Mesodermal cell (in vitro differentiated cells): Measurements from ENCODE around the gene CD320.

Experiments
- H3K27ac ChIP-seq: 2 replicates; pipeline ENCODE4 v1.7.0; 2013; ENCODE audit warnings: mild to moderate bottlenecking, low read depth, low read length, moderate library complexity; ENCODE audit not compliant: severe bottlenecking
- H3K36me3 ChIP-seq: 2 replicates; pipeline ENCODE4 v1.7.1; 2013; ENCODE audit warnings: mild to moderate bottlenecking, low read length, moderate library complexity; ENCODE audit not compliant: control insufficient read depth, insufficient read depth
- H3K4me1 ChIP-seq: one replicate; pipeline ENCODE4 v1.7.1; 2013; ENCODE audit warnings: mild to moderate bottlenecking, low read length; ENCODE audit not compliant: insufficient read depth, control insufficient read depth, poor library complexity, severe bottlenecking
- H3K4me3 ChIP-seq: 2 replicates; pipeline ENCODE4 v1.7.0; 2013; ENCODE audit warnings: low read length, control low read depth, mild to moderate bottlenecking; ENCODE audit not compliant: insufficient read depth, poor library complexity, severe bottlenecking; ENCODE audit errors: extremely low read depth
- H3K9me3 ChIP-seq: 2 replicates; pipeline ENCODE4 v1.7.1; 2013; ENCODE audit warnings: mild to moderate bottlenecking, low read length, moderate library complexity; ENCODE audit not compliant: control insufficient read depth
- WGBS, 2 experiments: methylation state at CpG; one replicate each; pipeline ENCODE4 v1.1.5; 2013; ENCODE audit warnings: missing lambda C conversion rate in 2 of 2; ENCODE audit not compliant: insufficient coverage in 2 of 2; 5-methylcytosine and 5-hydroxymethylcytosine counted together

The CD320 gene

DNA sequence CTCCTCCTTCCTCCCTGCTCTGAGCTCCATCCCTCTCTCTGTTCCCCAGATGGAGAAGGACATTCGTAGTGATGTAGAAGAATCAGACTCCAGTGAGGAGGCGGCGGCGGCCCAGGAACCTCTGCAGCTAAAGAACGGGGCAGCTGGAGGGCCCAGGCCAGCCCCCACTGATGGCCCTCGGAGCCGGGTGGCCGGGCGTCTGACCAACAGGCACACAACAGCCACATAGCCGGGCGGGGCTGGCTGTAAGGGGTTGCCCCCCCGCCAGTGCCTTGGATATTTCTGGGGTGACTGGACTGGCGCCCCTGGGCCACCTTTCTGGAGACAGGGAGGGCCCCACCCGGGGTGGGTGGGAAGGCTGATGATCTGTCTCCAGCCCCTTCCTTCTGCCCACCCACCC lies 46.3 kb downstream of the CD320 start:
- Histone ChIP-seq H3K4me1 (no peaks in the 10 kb centered on the region), H3K36me3 (peaks cover 13% of the 10 kb centered on the region), H3K9me3 (no peaks in the 10 kb centered on the region), H3K27ac (no peak overlapping the region), H3K4me3 (no peak overlapping the region)
- WGBS, 2 experiments, result 89 to 90% methylated on average over 9 to 10 of the region's 14 CpGs

DNA sequence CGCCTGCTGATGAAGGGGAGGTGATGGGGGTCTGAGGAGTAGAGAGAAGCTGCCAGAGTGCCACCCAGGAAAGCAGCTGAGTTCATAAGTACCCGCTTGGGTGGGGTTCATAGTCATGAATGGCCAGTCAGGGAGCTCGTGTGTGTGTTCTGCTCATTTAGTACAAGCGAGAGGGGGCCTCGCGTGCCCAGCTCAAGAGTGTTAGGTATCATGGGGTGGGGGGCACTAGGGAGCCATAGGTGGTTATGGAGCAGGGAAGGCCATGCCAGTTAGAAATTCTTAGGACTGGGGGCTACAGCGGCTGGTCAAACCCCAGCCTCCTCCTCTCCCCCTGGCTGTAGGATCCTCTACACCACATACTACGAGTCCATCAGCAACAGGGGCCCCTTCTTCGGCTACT lies 46.8 kb downstream of the CD320 start:
- H3K27ac ChIP-seq, result no peak overlapping the region
- H3K9me3 ChIP-seq, result no peaks in the 10 kb centered on the region
- peaks cover 18% of the 10 kb centered on the region for H3K36me3 ChIP-seq
- H3K4me3 ChIP-seq, result no peak overlapping the region
- H3K4me1 ChIP-seq, result no peaks in the 10 kb centered on the region
- WGBS, 2 experiments, result 91 to 95% methylated on average over 6 to 8 of the region's 9 CpGs

DNA sequence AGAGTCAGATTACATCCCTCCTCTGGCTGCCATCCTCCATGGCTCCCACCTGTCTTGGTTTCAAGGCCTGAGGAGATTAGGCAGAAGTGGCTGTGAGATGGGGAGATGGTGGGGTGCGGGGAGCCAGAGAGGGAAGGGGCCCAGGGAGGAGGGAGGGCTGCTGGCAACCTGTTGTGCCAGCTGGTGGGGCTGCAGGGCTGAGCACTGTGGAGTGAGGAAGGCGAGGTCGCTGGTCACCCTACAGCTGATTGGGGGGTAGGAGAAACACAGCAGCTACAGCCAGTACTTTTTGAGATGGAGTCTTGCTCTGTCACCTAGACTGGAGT lies 48.3 kb downstream of the CD320 start:
- H3K36me3 ChIP-seq, result peaks cover 25% of the 10 kb centered on the region
- WGBS, 2 experiments, result 94 to 100% methylated on average over 3 of the region's 3 CpGs

DNA sequence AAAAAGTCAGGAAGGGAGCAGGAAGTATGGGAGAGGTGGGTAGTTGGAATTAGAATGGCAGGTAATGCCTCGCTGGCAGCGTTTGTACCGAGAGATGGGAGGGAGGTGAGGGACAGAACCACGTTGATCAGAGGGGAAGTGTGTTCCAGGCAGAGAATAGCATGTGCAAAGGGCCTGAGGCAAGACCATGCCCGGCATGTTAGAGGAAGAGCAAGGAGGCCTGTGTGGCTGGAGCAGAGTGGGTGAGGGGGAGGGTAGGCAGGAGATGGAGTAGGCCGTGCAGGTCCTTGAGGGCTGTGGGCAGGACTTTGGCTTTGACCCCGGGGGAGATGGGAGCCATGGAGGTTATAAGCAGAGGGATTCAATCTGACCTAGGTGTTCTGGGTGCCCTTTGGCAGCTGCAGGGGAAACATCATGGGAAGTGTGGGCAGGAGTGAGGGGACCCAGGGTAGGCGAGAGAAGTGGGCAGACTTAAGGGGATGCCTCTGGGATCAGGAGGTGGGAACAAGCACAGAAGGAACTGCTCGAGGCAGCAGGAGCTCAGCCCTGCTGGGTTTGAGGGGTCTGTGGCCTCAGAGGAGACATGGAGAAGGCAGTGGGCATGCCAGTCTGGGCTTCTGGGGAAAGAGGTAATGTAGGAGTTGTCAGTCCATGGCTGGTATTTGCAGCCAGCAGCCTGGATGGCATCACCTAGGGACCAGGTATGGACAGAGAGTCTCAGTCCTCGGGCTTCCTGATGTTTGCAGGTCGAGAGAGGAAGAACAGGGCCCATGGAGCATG lies 48.8 kb downstream of the CD320 start:
- peaks cover 25% of the 10 kb centered on the region for H3K36me3 ChIP-seq
- no peak overlapping the region for H3K4me3 ChIP-seq
- H3K9me3 ChIP-seq, result no peaks in the 10 kb centered on the region
- H3K27ac ChIP-seq, result no peak overlapping the region
- 90 to 95% methylated on average over 10 to 11 of the region's 11 CpGs for WGBS, 2 experiments
- H3K4me1 ChIP-seq, result no peaks in the 10 kb centered on the region

More for the DNA sequence above, 48.3 kb downstream of the CD320 start:
- no peaks in the 10 kb centered on the region for H3K4me1 ChIP-seq
- no peaks in the 10 kb centered on the region for H3K9me3 ChIP-seq
- no peak overlapping the region for H3K4me3 ChIP-seq
- H3K27ac ChIP-seq, result no peak overlapping the region

DNA sequence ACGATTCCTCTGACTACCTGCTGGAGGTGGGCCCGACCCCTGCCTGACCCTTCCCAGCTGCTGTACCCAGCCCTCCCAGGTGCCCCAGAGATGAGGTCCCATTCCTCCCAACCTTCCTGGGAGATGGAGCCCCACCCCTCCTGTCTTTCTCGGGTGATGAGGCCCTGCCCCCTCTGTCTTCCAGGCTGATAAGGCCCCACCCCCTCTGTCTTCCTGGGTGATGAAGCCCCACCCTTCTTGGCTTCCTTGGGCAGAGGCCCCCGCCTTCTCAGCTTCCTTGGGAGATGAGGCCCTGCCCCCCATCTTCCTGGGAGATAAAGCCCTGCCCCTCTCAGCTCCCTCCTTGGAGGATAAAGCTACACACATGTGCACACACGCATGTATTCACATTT lies 51.1 kb downstream of the CD320 start:
- H3K27ac ChIP-seq, result no peak overlapping the region
- H3K4me3 ChIP-seq, result no peak overlapping the region
- H3K9me3 ChIP-seq, result no peaks in the 10 kb centered on the region
- 74 to 78% methylated on average over 4 to 5 of the region's 5 CpGs for whole genome bisulfite sequencing, 2 experiments
- H3K36me3 ChIP-seq, result peaks cover 20% of the 10 kb centered on the region
- no peaks in the 10 kb centered on the region for H3K4me1 ChIP-seq

DNA sequence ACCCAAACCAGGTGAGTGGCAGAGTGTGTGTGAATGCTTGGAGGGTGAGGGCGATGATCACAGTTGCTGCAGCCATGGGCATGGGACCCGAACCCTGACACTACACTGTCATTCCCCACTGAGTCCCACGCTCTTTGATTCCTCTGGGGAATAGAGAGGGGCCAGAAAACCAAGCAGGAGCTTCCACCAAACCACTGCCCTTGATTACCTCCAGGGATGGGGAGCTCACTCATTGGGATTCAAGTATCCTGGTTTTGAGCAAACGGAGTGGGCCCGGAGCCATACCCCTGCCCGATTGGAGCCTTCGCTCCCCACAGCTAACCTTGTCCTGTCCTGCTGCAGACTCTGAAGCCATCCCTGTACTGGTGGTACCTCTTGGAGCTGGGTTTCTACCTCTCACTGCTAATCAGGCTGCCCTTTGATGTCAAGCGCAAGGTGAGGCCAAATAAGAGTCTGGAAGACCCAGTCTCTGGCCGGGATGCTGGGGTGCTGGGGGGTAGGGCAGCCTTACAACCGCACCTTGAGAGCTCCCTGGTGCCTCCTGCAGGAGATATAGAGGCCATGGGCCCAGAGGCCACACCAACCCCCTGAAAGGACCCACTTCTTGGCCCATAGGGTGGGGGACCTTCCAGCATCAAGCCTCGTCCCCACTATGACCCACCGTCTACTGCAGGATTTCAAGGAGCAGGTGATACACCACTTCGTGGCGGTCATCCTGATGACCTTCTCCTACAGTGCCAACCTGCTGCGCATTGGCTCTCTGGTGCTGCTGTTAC lies 51.7 kb downstream of the CD320 start:
- 94 to 95% methylated on average over 12 to 15 of the region's 15 CpGs for WGBS, 2 experiments
- Histone ChIP-seq H3K36me3 (peaks cover 18% of the 10 kb centered on the region), H3K9me3 (no peaks in the 10 kb centered on the region), H3K27ac (no peak overlapping the region), H3K4me3 (no peak overlapping the region), H3K4me1 (no peaks in the 10 kb centered on the region)

DNA sequence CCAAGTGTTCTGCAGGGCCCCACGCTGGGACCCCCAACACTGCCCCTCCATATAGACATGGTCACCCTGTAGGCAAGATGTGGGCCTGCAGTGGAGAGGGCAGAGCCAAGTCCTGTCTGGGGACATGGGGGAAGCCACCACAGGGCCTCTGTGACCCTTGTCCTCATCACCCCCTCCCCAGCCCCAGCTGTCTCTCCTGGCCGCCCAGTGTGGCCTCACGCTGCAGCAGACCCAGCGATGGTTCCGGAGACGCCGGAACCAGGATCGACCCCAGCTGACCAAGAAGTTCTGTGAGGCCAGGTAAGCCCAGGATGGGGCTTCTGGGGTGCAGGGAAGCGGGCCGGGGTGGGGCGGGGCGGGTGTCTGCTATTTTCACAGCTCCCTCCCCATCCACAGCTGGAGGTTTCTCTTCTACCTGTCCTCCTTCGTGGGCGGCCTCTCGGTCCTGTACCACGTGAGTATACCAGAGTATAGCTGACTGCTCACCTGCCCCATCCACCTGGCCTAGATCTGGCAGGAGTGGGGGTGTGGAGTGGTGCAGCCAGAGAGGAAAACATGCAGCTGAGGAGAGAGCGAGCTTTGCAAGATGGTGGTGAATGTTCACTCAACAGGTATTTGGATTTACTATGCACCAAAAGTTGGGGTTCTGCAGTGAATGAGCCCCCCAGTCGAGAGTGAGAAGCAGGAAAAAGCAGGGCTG lies 52.6 kb downstream of the CD320 start:
- Histone ChIP-seq H3K27ac (no peak overlapping the region), H3K4me3 (no peak overlapping the region), H3K36me3 (peaks cover 18% of the 10 kb centered on the region), H3K4me1 (no peaks in the 10 kb centered on the region), H3K9me3 (no peaks in the 10 kb centered on the region)
- 93 to 94% methylated on average over 4 to 9 of the region's 18 CpGs for WGBS, 2 experiments

DNA sequence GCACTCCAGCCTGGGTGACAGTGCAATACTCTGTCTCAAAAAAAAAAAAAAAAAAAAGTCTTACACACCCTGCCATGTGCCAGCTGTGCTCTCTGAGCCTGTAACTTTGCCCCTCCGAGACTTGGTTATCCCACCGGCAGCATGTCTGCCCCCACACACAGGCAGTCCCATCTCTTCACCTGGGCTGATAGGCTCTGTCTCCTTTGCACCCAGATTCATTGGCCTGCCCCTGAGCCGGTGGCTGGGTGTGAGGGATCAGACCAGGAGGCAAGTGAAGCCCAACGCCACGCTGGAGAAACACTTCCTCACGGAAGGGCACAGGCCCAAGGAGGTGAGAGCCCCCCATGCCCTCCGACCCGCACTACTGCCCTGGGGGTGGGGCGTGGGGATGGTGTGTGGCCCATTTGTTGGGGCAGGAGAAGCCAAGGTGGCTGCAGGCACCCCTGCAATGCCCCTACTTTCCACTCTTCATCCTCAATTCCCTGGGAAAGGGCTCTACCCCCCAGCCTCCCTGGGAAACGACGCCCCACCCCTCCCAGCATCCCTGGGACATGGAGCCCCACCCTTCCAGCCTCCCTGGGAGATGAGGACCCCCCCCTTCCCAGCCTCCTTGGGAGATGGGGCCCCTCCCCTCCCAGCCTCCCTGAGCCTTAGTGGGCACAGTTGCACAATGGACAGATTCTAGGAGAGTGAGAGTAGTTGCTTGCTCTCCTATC lies 53.7 kb downstream of the CD320 start:
- 94 to 97% methylated on average over 7 of the region's 11 CpGs for WGBS, 2 experiments
- H3K4me1 ChIP-seq, result no peaks in the 10 kb centered on the region
- H3K4me3 ChIP-seq, result no peak overlapping the region
- no peaks in the 10 kb centered on the region for H3K9me3 ChIP-seq
- H3K27ac ChIP-seq, result no peak overlapping the region
- H3K36me3 ChIP-seq, result peaks cover 18% of the 10 kb centered on the region

DNA sequence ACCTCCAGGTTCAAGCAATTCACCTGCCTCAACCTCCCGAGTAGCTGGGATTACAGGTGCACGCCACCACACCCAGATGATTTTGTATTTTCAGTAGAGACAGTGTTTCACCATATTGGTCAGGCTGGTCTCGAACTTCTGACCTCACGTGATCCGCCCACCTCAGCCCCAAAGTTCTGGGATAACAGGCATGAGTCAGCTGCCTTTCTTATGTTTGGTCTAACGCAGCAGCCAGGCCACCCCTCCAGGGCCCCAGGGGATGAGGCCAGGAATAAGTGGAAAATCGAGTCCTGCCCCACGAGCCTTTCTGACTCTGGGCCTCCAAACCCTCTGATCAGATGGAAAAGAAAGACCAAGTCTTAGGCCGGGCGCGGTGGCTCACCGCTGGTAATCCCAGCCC lies 54.5 kb downstream of the CD320 start:
- Histone ChIP-seq H3K27ac (no peak overlapping the region), H3K9me3 (no peaks in the 10 kb centered on the region), H3K36me3 (peaks cover 18% of the 10 kb centered on the region), H3K4me1 (no peaks in the 10 kb centered on the region), H3K4me3 (no peak overlapping the region)
- WGBS, 2 experiments, result 91 to 93% methylated on average over 9 to 11 of the region's 12 CpGs

DNA sequence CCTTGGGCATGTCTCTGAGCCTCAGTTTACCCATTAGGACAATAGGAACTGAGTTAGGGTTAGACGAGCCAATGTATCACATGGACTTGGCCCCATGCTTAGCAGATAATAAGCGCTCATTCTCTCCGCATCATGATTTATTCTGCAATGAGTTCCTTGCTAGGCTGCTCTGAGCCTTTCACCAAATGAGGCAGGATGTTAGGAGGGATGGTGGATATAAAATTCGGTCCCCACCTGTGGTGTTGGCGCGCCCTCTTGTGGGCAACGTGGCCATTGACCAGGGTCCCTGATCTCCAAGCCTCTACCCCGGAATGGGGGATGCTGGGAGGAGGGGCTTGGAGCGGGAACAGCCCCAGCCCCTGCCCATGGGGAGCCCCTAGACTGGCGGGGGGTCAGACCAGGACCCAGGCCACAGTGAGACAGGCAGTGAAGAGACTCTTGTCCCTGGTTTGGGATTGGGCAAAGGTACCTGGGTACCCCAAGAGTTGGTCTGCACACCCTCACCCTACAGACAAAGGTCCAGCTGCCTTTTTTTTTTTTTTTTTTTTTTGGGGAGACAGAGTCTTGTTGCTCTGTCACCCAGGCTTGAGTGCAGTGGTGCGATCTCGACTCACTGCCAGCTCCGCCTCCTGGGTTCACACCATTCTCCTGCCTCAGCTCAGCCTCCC lies 55.1 kb downstream of the CD320 start:
- H3K4me1 ChIP-seq, result no peaks in the 10 kb centered on the region
- peaks cover 18% of the 10 kb centered on the region for H3K36me3 ChIP-seq
- no peak overlapping the region for H3K4me3 ChIP-seq
- no peak overlapping the region for H3K27ac ChIP-seq
- WGBS, 2 experiments, result 25 to 51% methylated on average over 6 to 11 of the region's 13 CpGs
- H3K9me3 ChIP-seq, result no peaks in the 10 kb centered on the region
